ENCODE results near the gene ZBTB32.

GRCh38 chr19:35721374-35721773 lies 17.0 kb downstream of the ZBTB32 start:
- TF ChIP-seq POLR2A (IDR thresholded peaks at IDR 0.05), result no peak
- TF ChIP-seq, protein P1, sequence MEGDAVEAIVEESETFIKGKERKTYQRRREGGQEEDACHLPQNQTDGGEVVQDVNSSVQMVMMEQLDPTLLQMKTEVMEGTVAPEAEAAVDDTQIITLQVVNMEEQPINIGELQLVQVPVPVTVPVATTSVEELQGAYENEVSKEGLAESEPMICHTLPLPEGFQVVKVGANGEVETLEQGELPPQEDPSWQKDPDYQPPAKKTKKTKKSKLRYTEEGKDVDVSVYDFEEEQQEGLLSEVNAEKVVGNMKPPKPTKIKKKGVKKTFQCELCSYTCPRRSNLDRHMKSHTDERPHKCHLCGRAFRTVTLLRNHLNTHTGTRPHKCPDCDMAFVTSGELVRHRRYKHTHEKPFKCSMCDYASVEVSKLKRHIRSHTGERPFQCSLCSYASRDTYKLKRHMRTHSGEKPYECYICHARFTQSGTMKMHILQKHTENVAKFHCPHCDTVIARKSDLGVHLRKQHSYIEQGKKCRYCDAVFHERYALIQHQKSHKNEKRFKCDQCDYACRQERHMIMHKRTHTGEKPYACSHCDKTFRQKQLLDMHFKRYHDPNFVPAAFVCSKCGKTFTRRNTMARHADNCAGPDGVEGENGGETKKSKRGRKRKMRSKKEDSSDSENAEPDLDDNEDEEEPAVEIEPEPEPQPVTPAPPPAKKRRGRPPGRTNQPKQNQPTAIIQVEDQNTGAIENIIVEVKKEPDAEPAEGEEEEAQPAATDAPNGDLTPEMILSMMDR (IDR thresholded peaks at IDR 0.05), result no peak
